ENCODE data around the gene EIF1AD. TPM values are rescaled to one million over a fixed set of nuclear protein-coding genes. Genes with fewer than 3 reads are reported as not detected.

EIF1AD gene
- total RNA-seq, 1 donor from 2014 or later = 15.6 TPM

DNA sequence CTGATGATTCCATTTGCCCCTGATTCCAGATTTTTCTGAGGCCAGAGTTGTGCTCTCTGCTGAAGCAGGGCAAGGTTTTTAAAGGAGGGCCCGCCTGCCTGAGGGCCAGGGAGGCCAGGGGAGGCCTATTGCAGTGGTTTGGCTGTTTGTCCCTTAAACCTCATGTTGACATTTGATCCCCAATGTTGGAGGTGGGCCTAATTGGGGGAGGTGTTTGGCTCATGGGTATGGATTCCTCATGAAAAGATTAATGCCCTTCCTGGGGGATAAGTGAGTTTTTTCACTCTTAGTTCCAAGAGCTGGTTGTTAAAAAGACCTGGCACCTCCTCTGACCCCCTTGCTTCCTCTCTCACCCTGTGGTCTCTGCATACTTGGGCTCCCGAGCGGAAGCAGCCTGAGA, 37.8 kb upstream of the EIF1AD start:
- no peaks in the 10 kb centered on the region for H3K36me3 ChIP-seq
- TF ChIP-seq, protein P1, sequence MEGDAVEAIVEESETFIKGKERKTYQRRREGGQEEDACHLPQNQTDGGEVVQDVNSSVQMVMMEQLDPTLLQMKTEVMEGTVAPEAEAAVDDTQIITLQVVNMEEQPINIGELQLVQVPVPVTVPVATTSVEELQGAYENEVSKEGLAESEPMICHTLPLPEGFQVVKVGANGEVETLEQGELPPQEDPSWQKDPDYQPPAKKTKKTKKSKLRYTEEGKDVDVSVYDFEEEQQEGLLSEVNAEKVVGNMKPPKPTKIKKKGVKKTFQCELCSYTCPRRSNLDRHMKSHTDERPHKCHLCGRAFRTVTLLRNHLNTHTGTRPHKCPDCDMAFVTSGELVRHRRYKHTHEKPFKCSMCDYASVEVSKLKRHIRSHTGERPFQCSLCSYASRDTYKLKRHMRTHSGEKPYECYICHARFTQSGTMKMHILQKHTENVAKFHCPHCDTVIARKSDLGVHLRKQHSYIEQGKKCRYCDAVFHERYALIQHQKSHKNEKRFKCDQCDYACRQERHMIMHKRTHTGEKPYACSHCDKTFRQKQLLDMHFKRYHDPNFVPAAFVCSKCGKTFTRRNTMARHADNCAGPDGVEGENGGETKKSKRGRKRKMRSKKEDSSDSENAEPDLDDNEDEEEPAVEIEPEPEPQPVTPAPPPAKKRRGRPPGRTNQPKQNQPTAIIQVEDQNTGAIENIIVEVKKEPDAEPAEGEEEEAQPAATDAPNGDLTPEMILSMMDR (IDR thresholded peaks at IDR 0.05) = no peak

DNA sequence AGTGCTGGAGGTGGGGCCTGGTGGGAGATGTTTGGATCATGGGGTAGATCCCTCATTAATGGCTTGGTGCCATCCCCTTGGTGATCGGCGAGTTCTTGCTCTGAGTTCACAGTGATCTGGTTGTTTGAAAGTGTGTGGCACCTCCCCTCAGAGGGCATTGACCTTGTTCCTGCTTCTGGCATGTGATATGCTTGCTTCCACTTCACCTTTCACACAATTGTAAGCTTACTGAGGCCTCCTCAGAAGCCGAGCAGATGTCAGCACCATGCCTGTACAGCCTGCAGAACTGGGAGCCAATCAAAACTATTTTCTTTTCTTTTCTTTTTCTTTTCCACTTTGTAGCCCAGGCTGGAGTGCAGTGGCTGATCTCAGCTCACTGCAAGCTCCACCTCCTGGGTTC, 35.4 kb upstream of the EIF1AD start:
- no peaks in the 10 kb centered on the region for H3K9me3 ChIP-seq

More for the DNA sequence above, 37.8 kb upstream of the EIF1AD start:
- no peaks in the 10 kb centered on the region for H3K4me1 ChIP-seq
- intact Hi-C loops (cut with DNase I) = no loop called here
- H3K27me3 ChIP-seq = no peaks in the 10 kb centered on the region
- H3K27ac ChIP-seq = no peak overlapping the region
- no peaks in the 10 kb centered on the region for H3K9me3 ChIP-seq
- no peak for DNase-seq (ENCODE audit: low spot score in 2 of 2)
- H3K4me3 ChIP-seq = no peak overlapping the region

DNA sequence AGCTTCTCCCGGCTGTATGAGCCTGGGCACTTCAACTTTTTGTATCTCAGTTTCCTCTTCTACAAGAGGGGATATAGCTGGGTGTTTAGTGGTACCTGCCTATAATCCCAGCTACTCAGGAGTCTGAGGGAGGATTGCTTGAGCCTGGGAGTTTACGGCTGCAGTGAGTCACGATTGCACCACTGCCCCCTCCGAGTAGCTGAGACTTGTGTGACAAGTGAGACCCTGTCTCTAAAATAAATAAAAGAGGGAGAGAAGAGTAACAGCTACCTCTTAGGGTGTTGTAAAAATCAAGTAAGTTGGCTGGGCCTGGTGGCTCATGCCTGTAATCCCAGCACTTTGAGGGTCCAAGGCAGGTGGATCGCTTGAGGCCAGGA, 34.4 kb upstream of the EIF1AD start:
- intact Hi-C loops (cut with DNase I) = no loop called here
- H3K9me3 ChIP-seq = no peaks in the 10 kb centered on the region
- no peaks in the 10 kb centered on the region for H3K4me1 ChIP-seq
- no peaks in the 10 kb centered on the region for H3K27me3 ChIP-seq
- TF ChIP-seq, protein P1 (IDR thresholded peaks at IDR 0.05) = no peak
- no peak overlapping the region for H3K4me3 ChIP-seq
- H3K36me3 ChIP-seq = no peaks in the 10 kb centered on the region
- H3K27ac ChIP-seq = no peak overlapping the region
- DNase-seq (ENCODE audit: low spot score in 2 of 2) = no peak

More for the DNA sequence above, 35.4 kb upstream of the EIF1AD start:
- TF ChIP-seq, protein P1 (IDR thresholded peaks at IDR 0.05) = no peak
- Histone ChIP-seq H3K36me3 (no peaks in the 10 kb centered on the region), H3K27ac (no peak overlapping the region), H3K27me3 (no peaks in the 10 kb centered on the region), H3K4me1 (no peaks in the 10 kb centered on the region), H3K4me3 (no peak overlapping the region)
- DNase-seq (ENCODE audit: low spot score in 2 of 2) = no peak
- intact Hi-C loops (cut with DNase I) = no loop called here

DNA sequence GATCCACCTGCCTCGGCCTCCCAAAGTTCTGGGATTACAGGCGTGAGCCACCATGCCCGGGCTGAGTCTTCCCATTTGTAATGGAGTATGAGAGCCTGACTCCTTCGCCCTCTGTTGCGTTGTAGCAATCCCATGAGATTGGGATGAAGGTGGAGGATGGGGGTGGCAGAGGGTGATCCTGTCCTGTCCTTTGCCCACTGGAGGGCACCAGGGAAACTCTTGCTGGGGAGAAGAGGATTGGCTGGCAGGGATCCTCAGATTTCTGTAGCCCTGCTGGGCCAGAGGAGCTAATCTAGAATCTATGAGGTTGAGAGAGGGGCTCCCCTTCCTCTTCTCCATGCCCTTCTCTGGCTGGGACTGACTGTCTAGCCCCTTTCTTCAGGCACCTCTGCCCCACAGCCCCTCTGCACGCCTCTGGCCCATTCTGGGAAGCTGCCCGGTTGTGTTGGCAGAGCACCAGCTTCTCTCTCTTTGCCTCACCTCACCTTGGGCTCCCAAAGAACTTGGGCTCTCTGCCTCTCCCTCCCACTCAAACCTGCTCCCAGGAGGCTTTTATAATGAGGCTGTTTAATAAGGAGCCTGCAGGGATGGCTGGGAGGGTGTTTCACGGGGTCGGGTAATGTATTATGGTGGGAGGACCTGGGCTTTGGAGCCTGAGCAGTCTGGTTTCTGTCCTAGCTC, 33.8 kb upstream of the EIF1AD start:
- Histone ChIP-seq H3K4me3 (no peak overlapping the region), H3K27ac (no peak overlapping the region), H3K4me1 (no peaks in the 10 kb centered on the region), H3K36me3 (no peaks in the 10 kb centered on the region), H3K9me3 (no peaks in the 10 kb centered on the region), H3K27me3 (no peaks in the 10 kb centered on the region)
- DNase-seq (ENCODE audit: low spot score in 2 of 2) = no peak
- intact Hi-C loops (cut with DNase I) = no loop called here
- TF ChIP-seq, protein P1 (IDR thresholded peaks at IDR 0.05) = no peak

DNA sequence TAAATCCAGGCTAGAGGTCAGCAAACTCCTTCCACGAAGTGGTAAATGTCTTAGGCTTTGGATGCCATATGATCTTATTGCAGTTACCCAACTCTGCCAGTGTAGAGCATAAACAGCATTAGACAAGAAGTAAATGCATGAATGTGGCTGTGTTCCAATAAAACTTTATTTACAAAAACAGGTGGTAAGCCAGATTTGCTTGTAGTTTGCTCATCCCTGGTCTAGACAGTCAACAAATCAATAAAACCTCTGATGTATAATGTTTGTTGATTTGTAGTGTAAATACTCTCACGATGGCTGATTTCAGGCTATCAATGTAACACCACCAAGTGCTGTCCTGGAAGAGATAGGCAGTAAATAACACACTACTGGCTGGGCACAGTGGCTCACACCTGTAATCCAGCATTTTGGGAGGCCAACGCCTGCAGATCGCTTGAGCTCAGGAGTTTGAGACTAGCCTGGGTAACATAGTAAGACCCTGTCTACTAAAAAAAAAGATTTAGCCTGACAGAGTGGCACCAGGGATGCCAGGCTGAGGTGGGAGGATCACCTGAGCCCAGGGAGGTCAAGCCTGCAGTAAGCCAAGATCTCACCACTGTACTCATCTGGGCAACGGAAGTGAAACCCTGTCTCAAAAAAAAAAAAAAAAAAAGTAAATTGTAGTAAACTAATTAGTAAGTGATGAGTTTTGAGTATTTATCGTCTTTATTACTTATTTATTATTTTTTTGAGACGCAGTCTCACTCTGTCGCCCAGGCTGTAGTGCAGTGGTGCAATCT, 31.2 kb upstream of the EIF1AD start:
- Histone ChIP-seq H3K4me1 (no peaks in the 10 kb centered on the region), H3K36me3 (no peaks in the 10 kb centered on the region), H3K4me3 (no peak overlapping the region), H3K27me3 (no peaks in the 10 kb centered on the region), H3K27ac (no peak overlapping the region), H3K9me3 (no peaks in the 10 kb centered on the region)
- TF ChIP-seq, protein P1 (IDR thresholded peaks at IDR 0.05) = no peak
- intact Hi-C loops (cut with DNase I) = no loop called here
- DNase-seq (ENCODE audit: low spot score in 2 of 2) = no peak

Measured in ascending aorta (tissue), 2 donors.